ENCODE data around the gene HPD.
A peak's percentile ranks its signal among the peaks of the same experiment; 100 is the strongest.
"Not testable (repeated sequence)": the region's sequence is repeated elsewhere in the genome, so short reads cannot be mapped to it uniquely, and the experiment has no call there.

The HPD gene

GRCh38 chr12:121894633-121895032, 36.0 kb upstream of the HPD start:
- H3K9me3 ChIP-seq: no peaks in the 10 kb centered on the region
- peaks cover 71% of the 10 kb centered on the region for H3K36me3 ChIP-seq
- no peak overlapping the region for H3K27ac ChIP-seq
- peaks cover 8 to 11% of the 10 kb centered on the region in 2 experiments for H3K4me1 ChIP-seq (ENCODE audit: control insufficient read depth in 1 of 2, insufficient read depth in 1 of 2, low read depth in 1 of 2, low read length in 1 of 2)
- no peak for TF ChIP-seq CTCF (IDR thresholded peaks at IDR 0.05)
- H3K27me3 ChIP-seq: no peaks in the 10 kb centered on the region
- no peak overlapping the region for H3K4me3 ChIP-seq (ENCODE audit: low read depth in 1 of 2, low read length in 1 of 2)

- H3K36me3 ChIP-seq: peaks cover 65% of the 10 kb centered on the region
- peaks cover 15 to 18% of the 10 kb centered on the region in 2 experiments for H3K4me1 ChIP-seq (ENCODE audit: control insufficient read depth in 1 of 2, insufficient read depth in 1 of 2, low read depth in 1 of 2, low read length in 1 of 2)
- no peak overlapping the region for H3K27ac ChIP-seq
- H3K4me3 ChIP-seq (ENCODE audit: low read depth in 1 of 2, low read length in 1 of 2): no peak overlapping the region
- no peak for TF ChIP-seq CTCF (IDR thresholded peaks at IDR 0.05)
- H3K27me3 ChIP-seq: no peaks in the 10 kb centered on the region
- no peaks in the 10 kb centered on the region for H3K9me3 ChIP-seq
Measured at GRCh38 chr12:121893961-121894460, 35.4 kb upstream of the HPD start.

- H3K9me3 ChIP-seq: no peaks in the 10 kb centered on the region
- H3K4me1 ChIP-seq (ENCODE audit: control insufficient read depth in 1 of 2, insufficient read depth in 1 of 2, low read depth in 1 of 2, low read length in 1 of 2): peaks cover 23 to 28% of the 10 kb centered on the region in 2 experiments
- TF ChIP-seq CTCF (IDR thresholded peaks at IDR 0.05): no peak
- H3K36me3 ChIP-seq: peaks cover 54% of the 10 kb centered on the region
- no peaks in the 10 kb centered on the region for H3K27me3 ChIP-seq
- H3K4me3 ChIP-seq (ENCODE audit: low read depth in 1 of 2, low read length in 1 of 2): no peak overlapping the region
- no peak overlapping the region for H3K27ac ChIP-seq
Measured at GRCh38 chr12:121892673-121893561, 34.3 kb upstream of the HPD start.

GRCh38 chr12:121889661-121890060, 31.0 kb upstream of the HPD start:
- Histone ChIP-seq H3K4me1 (ENCODE audit: control insufficient read depth in 1 of 2, insufficient read depth in 1 of 2, low read depth in 1 of 2, low read length in 1 of 2) (peaks cover 24 to 31% of the 10 kb centered on the region in 2 experiments), H3K4me3 (ENCODE audit: low read depth in 1 of 2, low read length in 1 of 2) (peak overlapping the region; percentile 95 to 100), H3K36me3 (peaks cover 22% of the 10 kb centered on the region), H3K27ac (peak overlapping the region; percentile 99)
- H3K9me3 ChIP-seq, H3K27me3 ChIP-seq: not testable (repeated sequence)

GRCh38 chr12:121889274-121889624, 30.6 kb upstream of the HPD start:
- Histone ChIP-seq H3K9me3 (no peaks in the 10 kb centered on the region), H3K4me1 (ENCODE audit: control insufficient read depth in 1 of 2, insufficient read depth in 1 of 2, low read depth in 1 of 2, low read length in 1 of 2) (peaks cover 24 to 31% of the 10 kb centered on the region in 2 experiments), H3K27ac (peak overlapping the region; percentile 99), H3K4me3 (ENCODE audit: low read depth in 1 of 2, low read length in 1 of 2) (peak overlapping the region; percentile 95 to 100), H3K36me3 (peaks cover 18% of the 10 kb centered on the region), H3K27me3 (no peaks in the 10 kb centered on the region)
- TF ChIP-seq CTCF (IDR thresholded peaks at IDR 0.05): no peak
